ENCODE measurements around the gene STEAP3. TPM values are rescaled to one million over a fixed set of nuclear protein-coding genes. Genes with fewer than 3 reads are reported as not detected.

STEAP3 gene
- total RNA-seq, 1 experiment from 2014 or later, result 24.0 TPM

- no peak for DNase-seq (ENCODE audit: low spot score)
- ChIA-PET POLR2A (no interaction called here), CTCF (interaction anchor here (1.8 kb wide), 1 partner anchor 42 kb away, joined by 7 read pairs; no protein-coding TSS in a partner anchor)
- Mint-ChIP-seq H3K36me3 (no peaks in the 10 kb centered on the region), H3K4me1 (peaks cover 34% of the 10 kb centered on the region), H3K27me3 (ENCODE audit: low read depth) (no peaks in the 10 kb centered on the region), H3K9me3 (no peaks in the 10 kb centered on the region), H3K27ac (no peak overlapping the region), H3K4me3 (no peak overlapping the region)
- ATAC-seq, result no peak
- no peak for TF ChIP-seq MXD4 (CRISPR knock-in tag; IDR thresholded peaks at IDR 0.05; ENCODE audit: borderline replicate concordance)
- TF ChIP-seq FOXJ3 (CRISPR knock-in tag; IDR thresholded peaks at IDR 0.05; ENCODE audit: borderline replicate concordance), result no peak
- TF ChIP-seq IRF1 (CRISPR knock-in tag; IDR thresholded peaks at IDR 0.05), result no peak
- no peak for TF ChIP-seq ARID4B (CRISPR knock-in tag; IDR thresholded peaks at IDR 0.05; ENCODE audit: borderline replicate concordance)
- TF ChIP-seq MAX (CRISPR knock-in tag; IDR thresholded peaks at IDR 0.05), result no peak
- TF ChIP-seq JUN (CRISPR knock-in tag; IDR thresholded peaks at IDR 0.05), result no peak
- TF ChIP-seq FOXP1 (CRISPR knock-in tag; IDR thresholded peaks at IDR 0.05; ENCODE audit: borderline replicate concordance), result no peak
- no peak for TF ChIP-seq SP1 (CRISPR knock-in tag; conservative IDR thresholded peaks at IDR 0.05)
- no peak for TF ChIP-seq EMX1 (CRISPR knock-in tag; IDR thresholded peaks at IDR 0.05)
- TF ChIP-seq ZNF219 (CRISPR knock-in tag; IDR thresholded peaks at IDR 0.05; ENCODE audit: borderline replicate concordance), result no peak
Measured at GRCh38 chr2:119308793-119309330, 85.2 kb downstream of the STEAP3 start.

- no peaks in the 10 kb centered on the region for H3K36me3 Mint-ChIP-seq
- DNase-seq (ENCODE audit: low spot score), result peak; percentile 44
Measured at GRCh38 chr2:119311371-119311770, 87.7 kb downstream of the STEAP3 start.

More at GRCh38 chr2:119311371-119311770, 87.7 kb downstream of the STEAP3 start:
- no peaks in the 10 kb centered on the region for H3K9me3 Mint-ChIP-seq
- peak; percentile 88 for ATAC-seq
- TF ChIP-seq ZNF232 (CRISPR knock-in tag; IDR thresholded peaks at IDR 0.05), result no peak
- TF ChIP-seq GABPB1 (CRISPR knock-in tag; IDR thresholded peaks at IDR 0.05), result no peak
- TF ChIP-seq TCF7 (CRISPR knock-in tag; IDR thresholded peaks at IDR 0.05; ENCODE audit: low read depth), result no peak
- no peak for TF ChIP-seq FOXP1 (CRISPR knock-in tag; IDR thresholded peaks at IDR 0.05; ENCODE audit: borderline replicate concordance)
- TF ChIP-seq SMAD4 (CRISPR knock-in tag; IDR thresholded peaks at IDR 0.05), result no peak
- TF ChIP-seq HMGXB4 (CRISPR knock-in tag; IDR thresholded peaks at IDR 0.05), result no peak
- TF ChIP-seq ZNF281 (CRISPR knock-in tag; IDR thresholded peaks at IDR 0.05), result no peak
- ChIA-PET POLR2A (interaction anchor here (0.6 to 0.7 kb wide), 2 partner anchors 34 to 76 kb away, joined by 3 to 9 read pairs; no protein-coding TSS in a partner anchor), CTCF (interaction anchor here (0.8 to 2.1 kb wide), 16 partner anchors 8 to 430 kb away, joined by 3 to 11 read pairs (median 4); no protein-coding TSS in a partner anchor)
- peaks cover 23% of the 10 kb centered on the region for H3K4me1 Mint-ChIP-seq
- H3K27ac Mint-ChIP-seq, result no peak overlapping the region
- no peaks in the 10 kb centered on the region for H3K27me3 Mint-ChIP-seq (ENCODE audit: low read depth)
- no peak overlapping the region for H3K4me3 Mint-ChIP-seq
